H9 (cell line): Measurements from ENCODE around the gene CTSH. TPM values are rescaled to one million over a fixed set of nuclear protein-coding genes. Genes with fewer than 3 reads are reported as not detected.

ENCODE experiments used
- total RNA-seq: library from RNA; stranded (reverse); gene quantifications from 2 replicates; pipeline ENCODE4 v1.2.1, GENCODE V29; 2021

The CTSH gene
- total RNA-seq, 1 experiment from 2014 or later = 15.5 TPM

Other genes with a start within 250 kb of the CTSH start
- 23.1 and 25.0 TPM in 2 replicates for gene ADAMTS7, start 133.6 kb downstream of the CTSH start, total RNA-seq
- gene MORF4L1, start 72.2 kb downstream of the CTSH start, total RNA-seq = 544 and 553 TPM in 2 replicates
- gene RASGRF1, start 145.7 kb upstream of the CTSH start, total RNA-seq = 0.33 and 0.48 TPM in 2 replicates